SU-DHL-6 (cell line): Measurements from ENCODE around the gene CYP39A1.

Experiments used
- H2AFZ ChIP-seq: fragments of 200-600 bp; sonication (generic); 2 replicates; pipeline ENCODE4 v1.6.1; 2014; ENCODE audit warnings: low read depth, mild to moderate bottlenecking, moderate library complexity, mixed read lengths, antibody characterized with exemption, low read length; ENCODE audit not compliant: severe bottlenecking
- H3F3A ChIP-seq: fragments of 200-600 bp; shearing (Covaris generic); 2 replicates; pipeline ENCODE4 v1.6.0; 2016; ENCODE audit warnings: antibody characterized with exemption, mild to moderate bottlenecking; ENCODE audit not compliant: insufficient read depth
- H3K27ac ChIP-seq: fragments of 200-600 bp; sonication (generic); 2 replicates; pipeline ENCODE4 v1.5.1; 2016; ENCODE audit warnings: low read depth, mild to moderate bottlenecking, low read length, moderate library complexity, mixed read lengths
- H3K27me3 ChIP-seq: fragments of 200-600 bp; sonication (generic), shearing (Covaris generic); 2 replicates; pipeline ENCODE4 v1.6.0; 2014; ENCODE audit warnings: mild to moderate bottlenecking, low read length
- H3K36me3 ChIP-seq: fragments of 200-600 bp; sonication (generic); 2 replicates; pipeline ENCODE4 v1.6.1; 2014; ENCODE audit warnings: mild to moderate bottlenecking, low read length, mixed read lengths
- H3K4me2 ChIP-seq: fragments of 300-600, 200-600 bp; shearing (Covaris generic), sonication (generic); 2 replicates; pipeline ENCODE4 v1.6.0; 2014; ENCODE audit warnings: low read length, low read depth, mild to moderate bottlenecking; ENCODE audit not compliant: poor library complexity, severe bottlenecking
- H3K4me3 ChIP-seq: fragments of 200-600 bp; sonication (generic); 2 replicates; pipeline ENCODE4 v1.5.1; 2014; ENCODE audit warnings: antibody characterized with exemption, low read length, mild to moderate bottlenecking, mixed read lengths; ENCODE audit not compliant: insufficient read depth, poor library complexity, severe bottlenecking
- H3K79me2 ChIP-seq: fragments of 200-600 bp; sonication (generic); 2 replicates; pipeline ENCODE4 v1.6.1; 2014; ENCODE audit warnings: mild to moderate bottlenecking, low read length, moderate library complexity; ENCODE audit not compliant: insufficient read depth
- H3K9ac ChIP-seq: fragments of 200-600 bp; sonication (generic); 2 replicates; pipeline ENCODE4 v1.7.0; 2014; ENCODE audit warnings: mild to moderate bottlenecking, low read length
- H3K9me2 ChIP-seq: fragments of 200-600 bp; sonication (generic); replicated peaks from 2 replicates; pipeline ENCODE4 v1.6.1; 2014; ENCODE audit warnings: low read length; ENCODE audit not compliant: insufficient read depth
- H3K9me3 ChIP-seq: fragments of 200-600 bp; sonication (generic); 2 replicates; pipeline ENCODE4 v1.6.1; 2014; ENCODE audit warnings: low read length, mixed read lengths; ENCODE audit not compliant: insufficient read depth
- H4K20me1 ChIP-seq: fragments of 200-600 bp; sonication (generic); 2 replicates; pipeline ENCODE4 v1.6.1; 2014; ENCODE audit warnings: low read depth, mild to moderate bottlenecking, antibody characterized with exemption, low read length, moderate library complexity, mixed read lengths
- CTCF ChIP-seq: fragments of 200-600 bp; sonication (generic); IDR thresholded peaks from one replicate; pipeline ENCODE4 v1.5.1; 2017; ENCODE audit warnings: antibody characterized with exemption, mild to moderate bottlenecking, low read length, moderate library complexity; ENCODE audit not compliant: insufficient read depth, poor library complexity, severe bottlenecking
- EZH2phosphoT487 ChIP-seq: fragments of 200-600 bp; sonication (generic), shearing (Covaris generic); conservative IDR thresholded peaks from 2 replicates; pipeline ENCODE4 v1.6.1; 2018; ENCODE audit warnings: mild to moderate bottlenecking, antibody characterized with exemption, low read length, moderate library complexity, mixed read lengths

Gene CYP39A1

GRCh38 chr6:46583081-46583480 lies 69.5 kb downstream of the CYP39A1 start:
- Histone ChIP-seq H2AFZ (no peak overlapping the region), H4K20me1 (no peaks in the 10 kb centered on the region), H3K9me2 (no peaks in the 10 kb centered on the region), H3K9me3 (no peaks in the 10 kb centered on the region), H3K4me3 (no peak overlapping the region), H3K9ac (no peak overlapping the region), H3F3A (no peaks in the 10 kb centered on the region), H3K36me3 (peaks cover 30% of the 10 kb centered on the region), H3K4me2 (no peak overlapping the region), H3K27me3 (no peaks in the 10 kb centered on the region), H3K79me2 (0 out of 2 replicates have a peak, but pooled peaks cover 5% of the 10 kb centered on the region), H3K27ac (no peak overlapping the region)
- no peak for TF ChIP-seq EZH2phosphoT487
- no peak for TF ChIP-seq CTCF

DNA sequence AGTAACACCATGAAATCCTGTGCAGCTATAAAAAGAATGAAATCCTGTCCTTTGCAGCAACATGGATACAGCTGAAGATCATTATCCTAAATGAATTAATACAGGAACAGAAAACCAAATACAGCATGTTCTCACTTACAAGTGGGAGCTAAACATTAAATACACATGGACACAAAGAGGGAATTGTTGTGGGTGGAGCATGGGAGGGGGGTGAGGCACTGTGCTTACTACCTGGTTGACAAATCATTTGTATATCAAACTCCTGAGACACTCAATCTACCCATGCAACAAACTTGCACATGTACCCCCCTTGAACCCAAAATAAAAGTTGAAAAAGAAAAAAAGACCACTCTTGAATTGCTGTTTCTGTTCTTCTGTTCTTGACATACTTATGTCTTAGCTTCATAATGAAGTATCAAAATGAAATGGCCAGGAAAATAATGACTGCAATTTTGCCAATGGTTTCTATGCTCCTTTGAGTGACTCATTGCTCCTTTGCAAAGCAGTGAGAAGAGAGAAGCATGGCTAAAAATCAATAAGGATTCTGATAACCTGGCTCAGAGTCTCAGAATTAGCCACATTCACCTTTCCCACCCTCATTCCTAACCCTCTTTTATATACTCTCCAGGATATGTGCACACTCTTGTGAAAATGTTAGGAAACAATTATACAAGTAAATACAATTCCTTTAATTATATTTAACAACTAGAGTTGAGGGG lies 71.0 kb downstream of the CYP39A1 start:
- Histone ChIP-seq H3K27ac (no peak overlapping the region), H3K36me3 (peaks cover 22% of the 10 kb centered on the region), H3K9me3 (no peaks in the 10 kb centered on the region), H3K4me3 (no peak overlapping the region), H3K4me2 (no peak overlapping the region), H3K9ac (no peak overlapping the region), H4K20me1 (no peaks in the 10 kb centered on the region), H2AFZ (no peak overlapping the region), H3F3A (no peaks in the 10 kb centered on the region), H3K79me2 (0 out of 2 replicates have a peak, but pooled peaks cover 5% of the 10 kb centered on the region), H3K9me2 (no peaks in the 10 kb centered on the region), H3K27me3 (no peaks in the 10 kb centered on the region)
- no peak for TF ChIP-seq CTCF
- no peak for TF ChIP-seq EZH2phosphoT487

DNA sequence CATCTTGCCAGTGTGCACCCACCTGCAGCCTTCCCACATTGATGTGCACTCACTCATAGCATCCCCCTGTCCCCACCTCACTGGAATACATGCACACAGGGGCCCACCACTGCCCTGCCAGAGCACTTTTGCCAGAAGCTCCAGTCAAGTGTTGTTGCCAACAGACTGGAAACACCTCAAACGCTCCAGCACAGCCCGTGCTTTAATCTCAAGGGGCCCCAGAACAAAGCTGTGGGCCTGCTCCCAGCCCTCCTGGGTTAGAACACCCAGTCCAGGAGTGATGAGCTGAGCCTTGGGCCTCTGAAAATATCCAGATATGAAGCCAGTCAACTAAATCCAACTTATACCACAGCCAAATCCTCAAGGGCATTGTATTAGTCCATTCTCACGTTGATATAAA lies 77.1 kb downstream of the CYP39A1 start:
- Histone ChIP-seq H4K20me1 (no peaks in the 10 kb centered on the region), H2AFZ (no peak overlapping the region), H3K79me2 (0 out of 2 replicates have a peak, but pooled peaks cover 5% of the 10 kb centered on the region), H3K9me2 (no peaks in the 10 kb centered on the region), H3K4me3 (no peak overlapping the region), H3K27me3 (no peaks in the 10 kb centered on the region), H3K9me3 (no peaks in the 10 kb centered on the region; the same call in 1 of the 2 replicates), H3K27ac (no peak overlapping the region), H3K36me3 (peaks cover 58% of the 10 kb centered on the region), H3K4me2 (no peak overlapping the region), H3K9ac (no peak overlapping the region), H3F3A (no peaks in the 10 kb centered on the region)
- TF ChIP-seq EZH2phosphoT487 = no peak
- no peak for TF ChIP-seq CTCF
